Stimulated activated CD4-positive, alpha-beta T cell treated with anti-CD3 and anti-CD28 coated beads, Interleukin-1b, Interleukin-23, amount 100 ng/mL, for 24 hours (primary cell): ENCODE data around the gene C1orf21.

ENCODE experiments used
- DNase-seq, 4 experiments: peaks; one replicate each; pipeline ENCODE4 v3.0.0-alpha.2; 2020; ENCODE audit warnings: low read depth in 4 of 4, low spot score in 1 of 4

Gene C1orf21

DNA sequence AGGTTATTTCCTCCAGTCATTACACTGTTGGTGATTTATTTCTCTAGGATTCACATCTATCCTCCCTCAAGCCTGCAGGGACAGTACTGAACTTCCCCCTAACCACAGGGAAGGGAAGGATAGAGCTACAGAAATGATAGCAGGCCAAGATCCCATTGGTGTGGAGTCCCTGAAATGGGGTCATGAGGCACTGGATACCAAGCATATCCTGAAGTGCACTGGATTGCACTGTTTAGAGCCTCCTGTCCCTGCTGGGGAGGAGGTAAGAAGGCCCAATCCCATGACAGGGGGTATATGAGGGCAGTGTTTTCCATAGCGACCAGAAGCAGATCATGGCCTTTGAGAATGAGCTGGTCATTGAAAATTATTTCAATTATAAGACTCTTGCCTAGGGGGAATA, 56.8 kb downstream of the C1orf21 start:
- DNase-seq = no peak

DNA sequence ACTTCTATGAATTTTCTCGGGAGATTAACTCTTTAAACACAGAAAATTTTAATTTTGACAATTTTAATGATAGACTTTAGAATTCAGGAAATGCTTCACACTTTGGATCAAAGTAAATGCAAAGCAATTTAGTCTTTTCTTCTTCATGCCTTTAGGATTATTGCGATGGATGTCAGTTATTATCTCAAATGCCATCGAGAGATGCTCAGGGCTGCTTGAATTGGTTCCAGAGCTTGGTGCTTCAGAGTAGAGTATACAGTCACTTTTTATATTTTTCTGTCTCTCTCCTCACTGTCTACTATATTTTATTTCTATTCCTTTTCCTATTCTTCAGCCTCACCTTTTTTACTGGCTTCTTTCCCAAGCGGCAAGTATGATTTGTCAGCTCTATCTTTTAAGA, 59.2 kb downstream of the C1orf21 start:
- DNase-seq = no peak

DNA sequence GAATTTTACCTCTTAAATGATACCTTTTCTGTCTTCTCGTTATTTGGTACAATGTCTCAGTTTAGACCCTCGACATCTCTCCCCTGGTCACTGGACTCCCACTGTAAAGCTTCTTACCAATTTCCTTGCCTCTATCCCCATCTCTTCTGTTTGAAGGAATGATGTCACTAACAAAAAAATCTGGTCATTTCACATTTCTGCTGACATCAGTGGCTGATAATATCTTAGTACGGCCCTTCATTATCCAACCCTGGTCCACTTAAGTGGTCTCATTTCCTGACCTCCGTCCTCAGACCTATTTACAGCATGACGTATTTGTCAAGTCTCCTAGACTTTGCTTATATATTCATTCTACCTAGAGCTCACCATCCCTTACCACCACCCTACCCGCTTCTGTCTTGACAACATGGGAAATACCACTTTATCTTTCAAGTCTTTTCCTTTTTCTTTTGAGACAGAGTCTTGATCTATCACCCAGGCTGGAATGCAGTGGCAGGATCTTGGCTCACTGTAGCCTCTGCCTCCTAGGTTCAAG, 60.9 kb downstream of the C1orf21 start:
- DNase-seq = no peak

DNA sequence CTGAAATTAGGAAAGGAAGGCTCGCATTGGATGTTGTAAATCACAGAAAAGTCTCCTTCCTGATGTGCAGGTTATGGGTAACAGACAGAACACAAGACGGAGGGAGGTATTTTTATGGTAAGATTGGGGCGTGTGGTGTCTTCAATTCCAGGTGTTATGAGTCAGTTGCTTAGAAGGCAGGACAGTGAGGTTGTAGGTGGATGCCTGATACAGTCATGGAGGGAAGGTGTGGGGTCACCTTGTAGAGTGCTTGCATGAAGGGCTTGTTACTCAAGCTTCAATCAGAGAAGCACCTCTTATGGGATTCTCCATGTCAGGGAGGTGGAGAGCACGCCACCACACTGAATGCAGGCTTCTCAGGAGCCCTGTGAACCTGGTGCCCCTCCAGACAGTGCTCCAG, 63.1 kb downstream of the C1orf21 start:
- DNase-seq = no peak

DNA sequence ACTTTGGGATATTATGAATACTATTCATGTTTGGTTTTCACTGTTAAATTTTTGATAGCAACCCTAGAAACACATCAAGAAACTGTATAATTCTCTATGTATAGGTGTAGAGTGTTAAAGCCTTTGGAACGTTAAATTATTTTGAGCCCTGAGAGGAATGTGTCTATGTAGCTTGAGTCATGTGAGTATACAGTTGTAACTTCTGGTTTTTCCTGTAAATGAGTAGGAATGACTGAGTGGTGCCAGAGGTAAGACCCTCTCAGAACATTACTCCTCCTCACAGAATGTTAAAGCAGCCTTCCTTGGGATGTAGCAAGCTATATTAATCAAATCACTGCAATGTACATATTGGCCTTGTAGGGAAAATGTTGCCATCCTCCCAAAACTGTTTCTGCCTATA, 69.0 kb downstream of the C1orf21 start:
- no peak for DNase-seq

DNA sequence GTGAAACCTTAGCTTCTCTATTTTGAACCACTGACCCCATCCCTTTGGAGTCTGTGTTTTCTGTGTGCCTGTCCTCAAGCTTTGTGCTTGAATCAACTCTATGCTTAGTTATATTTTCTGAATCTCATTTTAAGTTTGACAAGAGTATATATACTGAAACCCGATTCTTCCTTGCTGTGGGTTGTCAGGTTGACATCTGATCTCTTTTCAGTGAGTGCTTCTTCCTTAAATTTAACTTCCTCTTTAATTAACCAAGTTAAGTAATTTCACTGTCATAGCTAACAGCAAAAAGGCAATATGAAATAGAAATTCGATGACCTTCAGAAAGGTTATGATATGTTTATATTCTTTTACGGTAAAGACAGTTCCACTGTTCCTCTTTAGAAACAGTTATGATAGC, 69.4 kb downstream of the C1orf21 start:
- no peak for DNase-seq

DNA sequence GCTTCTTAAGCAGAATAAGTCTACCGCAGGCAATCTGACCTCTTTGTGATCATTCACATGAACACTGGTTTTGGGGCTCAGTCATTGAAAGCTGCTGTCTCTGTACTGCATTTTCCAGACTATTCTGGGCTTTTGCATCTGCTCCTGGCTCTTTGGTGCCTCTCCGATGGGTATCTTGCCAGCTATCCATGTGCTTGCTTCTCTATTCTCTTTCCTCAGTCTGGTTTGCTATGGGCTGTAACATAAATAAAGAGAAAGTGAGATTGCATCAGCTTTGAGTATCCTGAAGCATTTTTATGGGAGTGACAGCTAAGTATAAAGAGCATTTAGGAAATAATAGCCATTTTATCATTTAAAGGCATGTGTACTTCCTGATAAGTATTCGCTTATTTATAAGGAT, 70.7 kb downstream of the C1orf21 start:
- no peak for DNase-seq

DNA sequence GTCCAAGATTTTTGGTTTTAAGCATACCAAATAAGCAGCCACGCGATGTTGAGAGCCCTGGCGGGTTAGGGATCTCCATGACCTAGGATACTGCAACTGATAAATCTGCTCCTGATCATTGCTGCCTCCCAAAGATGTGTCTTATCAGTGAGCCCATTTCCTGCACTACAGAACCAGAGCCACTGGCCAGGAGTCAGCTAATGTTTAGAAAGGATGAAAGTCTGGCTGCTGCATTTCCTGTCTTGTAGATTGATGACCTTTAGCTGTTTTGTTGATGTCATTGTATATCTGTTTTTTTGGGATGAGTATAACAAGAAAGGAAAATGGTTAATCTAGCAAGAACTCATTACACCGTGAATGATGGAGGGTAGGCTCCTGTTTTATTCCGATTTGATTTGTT, 74.5 kb downstream of the C1orf21 start:
- DNase-seq = no peak

DNA sequence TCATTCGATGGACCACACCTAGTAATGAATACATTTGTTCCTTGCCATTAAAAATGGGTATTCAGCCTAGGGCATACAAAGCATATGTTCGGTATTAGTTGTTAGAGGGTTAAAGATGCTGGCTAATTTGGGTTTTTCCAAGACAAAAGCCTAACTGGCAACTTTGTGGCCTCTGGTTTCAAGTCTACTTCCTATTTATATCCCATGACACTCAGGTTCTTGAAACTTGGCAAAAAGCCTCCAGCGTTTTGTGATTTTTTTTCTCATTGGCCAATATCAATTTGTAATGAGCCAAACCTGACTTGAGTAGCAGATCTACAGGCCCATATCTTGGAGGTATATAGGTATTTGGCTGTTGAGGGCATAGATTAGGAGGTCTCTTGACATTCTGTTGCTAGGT, 75.3 kb downstream of the C1orf21 start:
- no peak for DNase-seq

DNA sequence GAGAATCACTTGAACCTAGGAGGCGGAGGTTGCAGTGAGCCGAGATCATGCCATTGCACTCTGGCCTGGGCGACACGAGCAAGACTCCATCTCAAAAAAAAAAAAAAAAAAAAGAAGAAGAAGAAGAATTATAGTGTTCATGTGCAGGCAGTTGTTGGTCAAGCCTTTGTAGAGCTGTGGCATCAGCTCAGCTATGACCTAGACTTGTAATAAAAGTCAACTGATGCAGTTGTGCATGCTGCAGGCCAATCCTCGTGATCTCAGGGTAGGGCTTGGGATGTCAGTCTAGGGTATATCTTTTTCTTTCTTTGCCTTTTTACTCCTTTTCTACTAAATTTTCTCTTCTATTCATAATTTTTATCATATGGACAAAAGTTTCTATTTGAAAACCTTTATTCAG, 76.2 kb downstream of the C1orf21 start:
- DNase-seq = no peak

DNA sequence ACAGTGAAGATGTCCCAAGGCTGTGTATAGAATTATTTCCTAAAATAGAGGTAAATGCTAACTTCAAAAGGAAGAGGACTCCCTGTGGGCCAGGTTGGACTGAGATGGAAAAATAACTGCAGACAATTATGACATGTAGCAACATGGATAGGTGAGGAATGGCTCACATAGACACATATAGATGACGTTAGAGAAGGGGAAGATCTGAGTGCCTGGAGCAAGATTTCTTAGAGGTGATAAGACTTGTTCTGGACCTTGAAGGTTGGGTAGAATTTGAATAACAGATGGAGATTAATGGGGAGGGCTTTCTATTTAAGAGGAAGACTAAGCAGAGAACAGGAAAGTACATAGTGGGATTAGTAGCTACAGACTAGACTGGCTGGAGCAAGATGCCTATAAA, 76.9 kb downstream of the C1orf21 start:
- no peak for DNase-seq

DNA sequence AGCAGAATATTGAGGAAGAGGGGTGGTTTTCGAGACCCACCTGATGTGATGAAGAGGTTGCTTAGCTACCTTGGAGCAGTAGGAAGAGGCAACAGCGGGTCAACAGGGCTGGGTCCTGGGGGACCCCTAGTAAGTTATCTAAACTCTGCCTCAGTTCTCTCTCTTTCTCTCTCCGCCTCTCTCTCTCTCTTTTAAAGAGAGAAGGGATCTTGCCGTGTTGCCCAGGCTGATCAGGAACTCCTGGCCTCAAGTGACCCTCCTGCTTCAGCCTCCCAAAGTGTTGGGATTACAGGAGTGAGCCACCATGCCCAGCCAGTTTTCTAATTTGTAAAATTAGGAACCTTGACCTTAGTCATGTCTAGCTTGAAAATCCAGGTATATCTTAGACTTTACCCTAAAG, 77.9 kb downstream of the C1orf21 start:
- DNase-seq = no peak

DNA sequence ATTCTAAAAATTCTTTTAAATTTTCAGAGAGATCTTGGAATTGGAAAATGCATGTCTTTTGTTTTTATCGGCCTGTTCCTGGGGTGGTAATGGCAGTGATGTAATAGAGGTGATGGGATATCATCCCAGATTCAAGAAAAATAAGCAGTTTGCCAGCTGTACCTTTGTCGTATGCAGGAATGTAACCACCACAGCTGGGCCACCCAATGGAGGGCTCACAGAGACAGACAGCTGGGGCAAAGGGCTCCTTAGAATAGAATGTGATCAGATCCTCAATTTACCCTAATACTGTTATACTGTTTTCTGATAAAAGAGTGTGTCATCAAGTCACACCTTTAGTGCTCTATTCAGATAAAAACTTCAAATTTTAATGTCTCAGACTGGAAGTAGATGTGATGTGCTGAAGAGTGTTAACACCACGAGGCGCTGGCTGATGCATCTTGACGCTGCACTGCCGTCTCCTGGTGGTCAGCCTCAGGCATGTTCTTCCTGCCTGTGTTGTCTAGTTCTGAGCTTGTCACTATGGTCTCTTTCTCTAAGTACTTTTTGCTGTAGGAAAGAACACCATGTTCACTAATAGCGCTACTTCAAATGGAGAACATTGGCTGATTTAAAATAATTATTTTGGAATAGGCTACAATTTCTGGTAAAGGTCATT, 78.8 kb downstream of the C1orf21 start:
- DNase-seq = no peak

DNA sequence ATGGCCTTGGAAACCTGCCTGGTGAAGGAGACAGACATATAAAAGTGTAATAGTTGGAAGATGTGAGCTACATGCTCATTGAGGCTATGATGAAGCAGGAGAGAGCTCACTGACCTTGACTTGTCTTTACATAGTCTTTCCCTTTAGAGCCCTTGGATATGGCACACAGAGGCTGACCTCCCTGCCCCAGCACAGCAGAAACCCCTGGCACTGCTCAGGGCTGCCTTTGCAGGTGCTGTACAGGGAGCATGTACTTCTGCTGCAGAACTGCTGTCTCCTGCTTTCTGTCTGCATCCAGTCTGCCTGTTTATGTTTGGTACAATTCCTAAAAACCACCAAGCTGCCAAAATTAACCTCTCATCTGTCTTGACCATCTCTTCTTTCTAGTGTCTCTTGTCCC, 80.5 kb downstream of the C1orf21 start:
- no peak for DNase-seq

DNA sequence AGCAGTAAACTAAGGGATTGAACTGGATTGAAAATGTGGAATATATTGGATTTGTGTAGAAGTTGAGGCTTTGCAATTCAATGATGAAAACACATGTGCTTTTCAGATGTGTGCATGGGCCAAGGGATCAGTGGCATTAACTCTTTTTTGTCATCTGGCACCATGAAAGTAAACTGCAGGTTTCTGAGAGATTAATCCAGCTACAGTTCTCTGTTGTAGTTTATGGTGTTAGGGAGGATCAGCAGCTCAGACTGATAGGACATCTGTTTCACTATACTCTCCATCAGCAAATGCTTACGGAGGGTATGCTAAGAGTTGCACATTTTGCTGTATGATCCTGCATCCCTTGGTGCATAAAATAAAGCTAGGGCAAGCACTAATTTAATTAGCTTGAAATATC, 82.6 kb downstream of the C1orf21 start:
- no peak for DNase-seq

DNA sequence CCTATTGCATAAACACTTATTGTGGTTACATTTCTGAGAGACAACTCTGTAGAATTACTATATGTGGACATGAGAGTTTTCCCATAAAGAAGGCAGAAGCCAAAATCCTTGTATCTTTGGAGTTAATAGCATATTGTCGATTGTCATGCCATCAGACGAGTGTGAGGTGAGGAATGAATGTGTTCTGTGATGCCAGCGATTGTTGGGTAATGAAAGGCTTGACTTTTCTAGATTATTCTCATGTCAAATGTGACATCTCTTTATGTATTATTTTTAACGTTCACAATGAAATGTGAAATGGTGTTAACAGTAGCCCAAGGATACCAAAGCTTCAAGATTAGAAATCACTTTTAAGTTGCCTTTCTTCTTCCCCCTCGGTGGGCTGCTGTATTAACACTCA, 84.9 kb downstream of the C1orf21 start:
- no peak for DNase-seq

DNA sequence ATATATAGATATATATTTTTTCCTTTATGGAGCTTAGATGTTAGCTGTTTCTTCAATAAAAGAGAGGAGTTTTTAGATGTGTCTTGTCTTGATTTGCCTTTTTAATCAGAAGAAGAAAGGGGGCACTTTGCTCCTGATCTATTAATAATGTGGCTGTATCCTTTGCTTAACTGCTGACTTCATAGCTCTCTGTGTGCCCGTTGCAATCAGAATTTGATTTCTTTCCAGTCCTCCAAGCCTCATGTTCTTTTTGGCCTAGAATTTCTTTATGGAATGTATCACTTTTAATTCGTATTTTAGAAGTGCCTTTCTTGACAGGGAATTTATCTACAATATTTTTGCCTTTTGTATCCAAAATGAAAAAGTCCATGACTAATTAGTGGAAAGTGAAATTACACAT, 85.3 kb downstream of the C1orf21 start:
- DNase-seq = no peak

DNA sequence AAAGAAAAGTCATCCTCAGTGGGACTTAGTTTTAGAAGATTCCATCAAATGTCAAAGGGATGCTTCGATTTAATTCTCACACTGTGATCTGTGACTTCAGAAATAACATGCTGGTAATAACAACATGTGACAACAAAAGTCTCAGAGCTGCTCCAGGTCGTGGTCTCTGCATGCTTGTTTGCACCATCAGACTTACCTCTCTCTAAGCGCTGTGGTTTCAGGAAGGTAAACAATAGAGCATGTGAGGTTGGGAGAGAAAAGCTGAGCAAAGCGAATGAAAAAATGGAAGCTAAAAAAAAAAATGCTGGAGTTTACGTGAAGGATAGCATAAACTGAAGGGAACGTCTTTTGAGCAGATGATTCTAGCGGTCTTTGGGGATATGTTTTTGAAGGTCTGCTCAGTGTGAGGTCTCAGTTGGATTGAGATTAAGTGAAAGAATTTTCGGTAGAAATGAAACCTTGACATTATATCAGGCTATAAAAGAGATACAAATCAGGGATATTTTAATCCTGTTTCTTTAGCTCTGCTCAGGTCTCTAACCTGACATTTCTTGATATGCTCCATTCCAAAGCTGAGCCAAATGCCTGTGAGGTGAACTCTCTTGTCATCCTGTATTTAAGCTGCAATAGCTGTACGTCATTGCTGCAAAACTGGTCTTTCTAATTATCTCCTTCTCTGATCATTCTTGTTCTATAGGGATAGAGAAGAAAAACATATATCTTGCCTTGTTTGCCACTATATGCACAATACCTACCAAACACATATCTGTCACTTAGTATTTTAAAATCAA, 86.5 kb downstream of the C1orf21 start:
- no peak for DNase-seq

DNA sequence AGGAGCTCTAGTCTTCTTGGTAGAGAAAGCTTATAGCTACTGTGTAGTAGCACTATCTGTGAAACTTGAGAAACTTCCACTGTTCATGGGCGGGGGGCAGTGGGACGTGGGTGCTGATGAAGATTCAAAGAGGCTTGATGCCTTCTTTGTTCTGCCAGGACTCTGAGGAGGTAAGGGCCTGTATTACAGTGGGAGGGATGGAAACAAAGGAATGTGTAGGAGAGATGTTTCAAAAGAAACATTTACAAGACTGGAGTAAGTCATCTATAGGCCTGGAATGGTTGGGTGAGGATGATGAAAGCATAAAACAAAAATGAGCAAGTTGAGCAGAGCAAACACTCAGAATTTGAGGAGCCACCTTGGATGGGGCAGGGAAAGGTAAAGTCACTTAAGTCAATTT, 89.4 kb downstream of the C1orf21 start:
- no peak for DNase-seq

DNA sequence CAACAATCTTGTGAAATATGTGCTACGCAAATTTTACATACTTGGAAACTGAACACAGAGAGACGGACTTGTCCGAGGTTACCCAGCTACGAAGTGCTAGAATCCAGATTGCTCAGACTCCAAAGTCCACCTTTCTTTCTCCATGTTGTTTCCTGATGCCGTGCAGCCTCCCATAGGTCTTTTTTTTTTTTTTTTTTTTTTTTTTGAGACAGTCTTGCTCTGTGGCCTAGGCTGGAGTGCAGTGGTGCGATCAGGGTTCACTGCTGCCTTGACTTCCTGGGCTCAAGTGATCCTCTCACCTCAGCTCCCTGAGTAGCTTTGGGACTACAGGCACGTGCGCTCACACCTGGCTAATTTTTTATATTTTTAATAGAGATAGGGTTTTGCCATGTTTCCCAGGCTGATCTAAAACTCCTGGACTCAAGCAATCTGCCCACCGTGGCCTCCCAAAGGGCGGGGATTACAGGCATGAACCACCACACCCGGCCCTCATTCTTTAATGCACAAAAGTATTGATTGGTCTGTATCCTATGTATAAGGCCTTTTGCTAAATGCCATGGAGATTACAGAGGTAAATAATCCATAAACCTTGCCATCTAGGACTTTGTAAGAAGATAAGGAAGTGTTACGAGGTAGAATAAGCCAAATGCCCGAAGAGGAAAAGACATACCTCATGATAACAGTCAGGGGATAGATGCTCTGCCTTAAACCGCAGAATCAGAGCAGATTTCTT, 92.8 kb downstream of the C1orf21 start:
- no peak for DNase-seq

DNA sequence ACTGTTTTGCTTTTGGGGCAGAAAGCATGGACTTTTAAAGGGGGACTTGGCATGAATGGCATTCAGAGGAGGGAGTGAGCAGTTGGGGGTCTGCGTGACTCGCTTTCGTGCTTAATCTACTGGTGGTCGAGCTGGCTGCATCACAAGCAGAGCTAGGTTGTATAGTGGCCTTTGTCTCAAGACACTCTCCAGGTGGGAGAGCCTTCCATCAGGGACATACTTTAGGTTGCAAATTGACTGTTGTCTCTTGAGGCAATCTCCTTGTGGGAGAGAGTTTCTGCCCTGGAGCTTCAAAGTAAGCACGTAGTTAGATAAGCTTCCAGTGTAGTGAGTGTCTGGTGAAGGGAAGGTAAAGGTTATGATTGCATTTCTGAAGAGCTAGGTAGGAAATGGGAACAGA, 93.9 kb downstream of the C1orf21 start:
- DNase-seq = no peak

DNA sequence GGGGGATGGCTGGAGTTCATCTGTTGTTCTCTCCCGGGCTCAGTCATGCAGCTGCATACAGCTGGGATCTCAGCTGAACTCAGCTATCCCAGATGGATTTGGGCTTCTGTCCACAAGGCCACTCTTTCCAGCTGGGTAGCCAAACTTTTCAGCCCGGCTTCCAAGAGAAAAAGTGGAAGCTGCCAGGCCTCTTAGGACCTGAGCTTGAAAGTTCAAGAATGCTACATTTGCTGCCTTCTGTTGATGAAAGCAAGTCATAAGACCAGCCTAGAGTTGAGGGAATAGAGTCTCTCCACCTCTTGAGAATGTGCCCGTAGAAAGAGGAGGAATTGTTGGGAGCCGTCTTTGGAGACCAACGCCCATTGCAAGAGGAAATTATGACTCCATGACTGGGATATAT, 95.3 kb downstream of the C1orf21 start:
- DNase-seq = no peak
